PFSK-1 (cell line): Measurements from ENCODE around the gene FAM222A.

ENCODE experiments used
- POLR2AphosphoS5 ChIP-seq: IDR thresholded peaks from 2 replicates; pipeline ENCODE4 v1.6.1; 2012; ENCODE audit warnings: low read depth, mild to moderate bottlenecking, control low read depth, low read length, moderate library complexity
- TAF1 ChIP-seq: IDR thresholded peaks from 2 replicates; pipeline ENCODE4 v1.6.1; 2012; ENCODE audit warnings: low read length, control low read depth, borderline replicate concordance; ENCODE audit not compliant: insufficient read depth
- TF ChIP-seq, protein P1 (sequence below), 2 experiments: IDR thresholded peaks; 2 replicates each; pipeline versions ENCODE4 v1.6.1 to v1.8.0; 2011 to 2012; ENCODE audit warnings: low read depth in 2 of 2, low read length in 2 of 2, control low read depth in 1 of 2, inconsistent platforms in 1 of 2, mild to moderate bottlenecking in 1 of 2, moderate library complexity in 1 of 2; ENCODE audit not compliant: insufficient read depth in 1 of 2

DNA sequence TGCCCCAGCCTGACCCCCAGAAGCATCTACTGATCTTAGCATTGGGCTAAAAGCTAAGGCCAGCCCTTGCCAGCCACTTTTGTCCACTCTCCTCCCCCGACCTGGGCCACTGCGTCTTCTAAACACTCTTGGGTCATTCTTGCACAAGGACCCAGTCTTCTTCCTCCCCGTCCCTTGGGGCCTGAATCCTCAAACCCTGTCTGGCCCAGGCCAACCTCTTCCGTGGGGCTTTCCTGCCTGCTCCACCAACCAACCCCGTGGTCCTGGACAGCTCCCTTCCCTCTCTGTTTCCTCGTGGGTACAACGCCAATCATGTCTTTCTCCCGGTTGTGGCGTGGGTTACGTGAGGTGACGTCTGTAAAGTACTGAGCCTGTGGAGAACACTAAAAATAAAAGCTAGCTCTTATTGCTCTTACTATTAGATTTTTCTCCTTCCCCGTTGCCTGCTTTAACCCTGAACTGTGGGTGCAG, 21.5 kb downstream of the FAM222A start:
- TF ChIP-seq TAF1 (no peak), POLR2AphosphoS5 (no peak)
- TF ChIP-seq, protein P1, sequence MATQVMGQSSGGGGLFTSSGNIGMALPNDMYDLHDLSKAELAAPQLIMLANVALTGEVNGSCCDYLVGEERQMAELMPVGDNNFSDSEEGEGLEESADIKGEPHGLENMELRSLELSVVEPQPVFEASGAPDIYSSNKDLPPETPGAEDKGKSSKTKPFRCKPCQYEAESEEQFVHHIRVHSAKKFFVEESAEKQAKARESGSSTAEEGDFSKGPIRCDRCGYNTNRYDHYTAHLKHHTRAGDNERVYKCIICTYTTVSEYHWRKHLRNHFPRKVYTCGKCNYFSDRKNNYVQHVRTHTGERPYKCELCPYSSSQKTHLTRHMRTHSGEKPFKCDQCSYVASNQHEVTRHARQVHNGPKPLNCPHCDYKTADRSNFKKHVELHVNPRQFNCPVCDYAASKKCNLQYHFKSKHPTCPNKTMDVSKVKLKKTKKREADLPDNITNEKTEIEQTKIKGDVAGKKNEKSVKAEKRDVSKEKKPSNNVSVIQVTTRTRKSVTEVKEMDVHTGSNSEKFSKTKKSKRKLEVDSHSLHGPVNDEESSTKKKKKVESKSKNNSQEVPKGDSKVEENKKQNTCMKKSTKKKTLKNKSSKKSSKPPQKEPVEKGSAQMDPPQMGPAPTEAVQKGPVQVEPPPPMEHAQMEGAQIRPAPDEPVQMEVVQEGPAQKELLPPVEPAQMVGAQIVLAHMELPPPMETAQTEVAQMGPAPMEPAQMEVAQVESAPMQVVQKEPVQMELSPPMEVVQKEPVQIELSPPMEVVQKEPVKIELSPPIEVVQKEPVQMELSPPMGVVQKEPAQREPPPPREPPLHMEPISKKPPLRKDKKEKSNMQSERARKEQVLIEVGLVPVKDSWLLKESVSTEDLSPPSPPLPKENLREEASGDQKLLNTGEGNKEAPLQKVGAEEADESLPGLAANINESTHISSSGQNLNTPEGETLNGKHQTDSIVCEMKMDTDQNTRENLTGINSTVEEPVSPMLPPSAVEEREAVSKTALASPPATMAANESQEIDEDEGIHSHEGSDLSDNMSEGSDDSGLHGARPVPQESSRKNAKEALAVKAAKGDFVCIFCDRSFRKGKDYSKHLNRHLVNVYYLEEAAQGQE (IDR thresholded peaks at IDR 0.05; ENCODE audit: insufficient read depth in 1 of 2, low read depth in 2 of 2, low read length in 2 of 2): peak; percentile 70 to 82
